Lower leg skin (tissue), 4 donors: ENCODE results near the gene PACSIN2. TPM values are rescaled to one million over a fixed set of nuclear protein-coding genes. Genes with fewer than 3 reads are reported as not detected.

Experiments used
- DNase-seq, 2 donors: peaks; one replicate each; pipeline ENCODE4 v3.0.0-alpha.2; 2019; ENCODE audit warnings: low spot score in 2 of 2
- H3K4me3 ChIP-seq: fragments of 200-600 bp; sonication (generic); 2 replicates; pipeline ENCODE4 v1.5.1; 2017; ENCODE audit warnings: mild to moderate bottlenecking, low read depth; ENCODE audit not compliant: poor library complexity, severe bottlenecking
- CTCF ChIP-seq, 3 donors: fragments of 450-650 bp; IDR thresholded peaks; one replicate each; pipeline ENCODE4 v1.5.1; 2016; ENCODE audit warnings: antibody characterized with exemption in 3 of 3, mild to moderate bottlenecking in 3 of 3, moderate library complexity in 2 of 3
- POLR2A ChIP-seq, 2 donors: fragments of 450-650 bp; IDR thresholded peaks; one replicate each; pipeline ENCODE4 v1.6.1; 2016 to 2017; ENCODE audit warnings: antibody characterized with exemption in 2 of 2, mild to moderate bottlenecking in 1 of 2, moderate library complexity in 1 of 2
- WGBS, 2 donors: methylation state at CpG; one replicate each; pipeline ENCODE4 v1.1.5; 2018; 5-methylcytosine and 5-hydroxymethylcytosine counted together
- intact Hi-C: fragments of 100-400 bp; cut with DNase I; formaldehyde crosslinking; loops from one replicate; pipeline ENCODE4 v1.15.0; 2023; ENCODE audit warnings: low total_unique reads
- total RNA-seq, 4 donors: library from RNA; depleted of rRNA; stranded (reverse); fragments of >200 nt; gene quantifications; one replicate each; pipeline ENCODE4 v1.1.0, GENCODE V29; 2016

The PACSIN2 gene
- total RNA-seq, 4 donors from 2014 or later = 46.3 to 88.8 (median 58.2) TPM

GRCh38 chr22:42944409-42944808 is 70.5 kb downstream of the PACSIN2 start:
- 70 to 90% methylated on average over 5 of the region's 5 CpGs for WGBS, 2 donors
- TF ChIP-seq CTCF (IDR thresholded peaks at IDR 0.05) = no peak
- no peak for TF ChIP-seq POLR2A (IDR thresholded peaks at IDR 0.05)
- intact Hi-C loops = no loop called here
- no peak for DNase-seq
- H3K4me3 ChIP-seq = no peak overlapping the region

GRCh38 chr22:42943981-42944380 is 71.0 kb downstream of the PACSIN2 start:
- TF ChIP-seq POLR2A (IDR thresholded peaks at IDR 0.05) = no peak
- no peak for TF ChIP-seq CTCF (IDR thresholded peaks at IDR 0.05)
- H3K4me3 ChIP-seq = no peak overlapping the region
- WGBS, 2 donors = 74 to 82% methylated on average over 3 of the region's 3 CpGs
- DNase-seq = no peak
- intact Hi-C loops = no loop called here

- 32 to 34% methylated on average over 2 of the region's 2 CpGs for WGBS, 2 donors
- intact Hi-C loops = no loop called here
- TF ChIP-seq CTCF (IDR thresholded peaks at IDR 0.05) (no peak), POLR2A (IDR thresholded peaks at IDR 0.05) (no peak)
Observed at GRCh38 chr22:42942351-42942750, 72.6 kb downstream of the PACSIN2 start.

GRCh38 chr22:42939941-42940653 is 74.9 kb downstream of the PACSIN2 start:
- no peak overlapping the region for H3K4me3 ChIP-seq
- intact Hi-C loops = no loop called here
- no peak for DNase-seq
- 51 to 55% methylated on average over 12 of the region's 12 CpGs for WGBS, 2 donors
- TF ChIP-seq CTCF (IDR thresholded peaks at IDR 0.05) = no peak
- TF ChIP-seq POLR2A (IDR thresholded peaks at IDR 0.05) = no peak

More at GRCh38 chr22:42942351-42942750, 72.6 kb downstream of the PACSIN2 start:
- no peak for DNase-seq
- no peak overlapping the region for H3K4me3 ChIP-seq

GRCh38 chr22:42939451-42939881 is 75.5 kb downstream of the PACSIN2 start:
- TF ChIP-seq POLR2A (IDR thresholded peaks at IDR 0.05) = no peak
- TF ChIP-seq CTCF (IDR thresholded peaks at IDR 0.05) = no peak
- intact Hi-C loops = no loop called here
- DNase-seq = no peak
- no peak overlapping the region for H3K4me3 ChIP-seq
- WGBS, 2 donors = 36 to 52% methylated on average over 7 of the region's 7 CpGs

- DNase-seq = no peak
- 35 to 59% methylated on average over 5 of the region's 5 CpGs for WGBS, 2 donors
- intact Hi-C loops = no loop called here
- no peak overlapping the region for H3K4me3 ChIP-seq
- no peak for TF ChIP-seq POLR2A (IDR thresholded peaks at IDR 0.05)
- no peak for TF ChIP-seq CTCF (IDR thresholded peaks at IDR 0.05)
Observed at GRCh38 chr22:42938976-42939375, 76.0 kb downstream of the PACSIN2 start.
